NB4 (cell line): Measurements from ENCODE around the gene SREBF1.

Experiments
- POLR2A ChIP-seq: IDR thresholded peaks from 2 replicates; pipeline ENCODE4 v1.6.1; 2011; ENCODE audit warnings: mild to moderate bottlenecking; ENCODE audit not compliant: insufficient read length; ENCODE audit errors: extremely low read depth
- TF ChIP-seq, protein P1 (sequence below): IDR thresholded peaks from one replicate; pipeline ENCODE4 v1.5.1; 2012; ENCODE audit warnings: low read depth, low read length
- TF ChIP-seq, protein P2 (sequence below): IDR thresholded peaks from 2 replicates; pipeline ENCODE4 v1.6.1; 2011; ENCODE audit warnings: low read depth, low read length

- no peak for TF ChIP-seq POLR2A
- TF ChIP-seq, protein P1, sequence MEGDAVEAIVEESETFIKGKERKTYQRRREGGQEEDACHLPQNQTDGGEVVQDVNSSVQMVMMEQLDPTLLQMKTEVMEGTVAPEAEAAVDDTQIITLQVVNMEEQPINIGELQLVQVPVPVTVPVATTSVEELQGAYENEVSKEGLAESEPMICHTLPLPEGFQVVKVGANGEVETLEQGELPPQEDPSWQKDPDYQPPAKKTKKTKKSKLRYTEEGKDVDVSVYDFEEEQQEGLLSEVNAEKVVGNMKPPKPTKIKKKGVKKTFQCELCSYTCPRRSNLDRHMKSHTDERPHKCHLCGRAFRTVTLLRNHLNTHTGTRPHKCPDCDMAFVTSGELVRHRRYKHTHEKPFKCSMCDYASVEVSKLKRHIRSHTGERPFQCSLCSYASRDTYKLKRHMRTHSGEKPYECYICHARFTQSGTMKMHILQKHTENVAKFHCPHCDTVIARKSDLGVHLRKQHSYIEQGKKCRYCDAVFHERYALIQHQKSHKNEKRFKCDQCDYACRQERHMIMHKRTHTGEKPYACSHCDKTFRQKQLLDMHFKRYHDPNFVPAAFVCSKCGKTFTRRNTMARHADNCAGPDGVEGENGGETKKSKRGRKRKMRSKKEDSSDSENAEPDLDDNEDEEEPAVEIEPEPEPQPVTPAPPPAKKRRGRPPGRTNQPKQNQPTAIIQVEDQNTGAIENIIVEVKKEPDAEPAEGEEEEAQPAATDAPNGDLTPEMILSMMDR = no peak
- TF ChIP-seq, protein P2, sequence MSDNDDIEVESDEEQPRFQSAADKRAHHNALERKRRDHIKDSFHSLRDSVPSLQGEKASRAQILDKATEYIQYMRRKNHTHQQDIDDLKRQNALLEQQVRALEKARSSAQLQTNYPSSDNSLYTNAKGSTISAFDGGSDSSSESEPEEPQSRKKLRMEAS = no peak
These were observed 17.7 kb downstream of the SREBF1 start for GRCh38 chr17:17819111-17819510.
